Stimulated activated CD4-positive, alpha-beta T cell treated with anti-CD3 and anti-CD28 coated beads, TNF-alpha, amount 100 ng/mL, for 24 hours (primary cell): ENCODE data around the gene JARID2.

Experiments used
- DNase-seq, 3 experiments: peaks; one replicate each; pipeline ENCODE4 v3.0.0-alpha.2; 2020; ENCODE audit warnings: low read depth in 3 of 3

JARID2 gene

GRCh38 chr6:15505463-15505918, 259.6 kb downstream of the JARID2 start:
- DNase-seq: no peak

GRCh38 chr6:15506066-15506465, 260.2 kb downstream of the JARID2 start:
- no peak for DNase-seq

- DNase-seq: no peak
Observed at GRCh38 chr6:15507221-15507620, 261.4 kb downstream of the JARID2 start.

- DNase-seq: no peak
Observed at GRCh38 chr6:15507746-15508145, 261.9 kb downstream of the JARID2 start.

- no peak for DNase-seq
Observed at GRCh38 chr6:15508441-15508871, 262.6 kb downstream of the JARID2 start.

GRCh38 chr6:15508931-15509330, 263.1 kb downstream of the JARID2 start:
- no peak for DNase-seq

- DNase-seq: no peak
Observed at GRCh38 chr6:15509335-15509933, 263.6 kb downstream of the JARID2 start.

GRCh38 chr6:15510121-15510520, 264.3 kb downstream of the JARID2 start:
- DNase-seq: no peak

GRCh38 chr6:15510536-15511247, 264.8 kb downstream of the JARID2 start:
- no peak for DNase-seq

GRCh38 chr6:15511248-15512125, 265.6 kb downstream of the JARID2 start:
- no peak for DNase-seq

GRCh38 chr6:15512126-15512525, 266.3 kb downstream of the JARID2 start:
- DNase-seq: no peak

GRCh38 chr6:15512721-15513120, 266.9 kb downstream of the JARID2 start:
- DNase-seq: no peak

GRCh38 chr6:15513131-15513771, 267.4 kb downstream of the JARID2 start:
- DNase-seq: no peak

GRCh38 chr6:15513801-15514711, 268.2 kb downstream of the JARID2 start:
- DNase-seq: no peak

- no peak for DNase-seq
Observed at GRCh38 chr6:15515226-15515625, 269.4 kb downstream of the JARID2 start.

GRCh38 chr6:15515660-15516375, 269.9 kb downstream of the JARID2 start:
- no peak for DNase-seq

- no peak for DNase-seq
Observed at GRCh38 chr6:15516378-15516777, 270.5 kb downstream of the JARID2 start.

GRCh38 chr6:15516923-15517560, 271.2 kb downstream of the JARID2 start:
- no peak for DNase-seq

- no peak for DNase-seq
Observed at GRCh38 chr6:15517600-15517999, 271.7 kb downstream of the JARID2 start.

- DNase-seq: no peak
Observed at GRCh38 chr6:15518057-15518456, 272.2 kb downstream of the JARID2 start.
